Calu3 (cell line): Measurements from ENCODE around the gene LONP1. TPM values are rescaled to one million over a fixed set of nuclear protein-coding genes. Genes with fewer than 3 reads are reported as not detected.
A peak's percentile ranks its signal among the peaks of the same experiment; 100 is the strongest.
"Not testable (repeated sequence)": the region's sequence is repeated elsewhere in the genome, so short reads cannot be mapped to it uniquely, and the experiment has no call there.

Experiments
- BruUV-seq: library from RNA; stranded (reverse); fragments of 400-500 nt; replicated peaks from 2 replicates; lab custom pipeline; 2021; lab: Mats Ljungman, UMichigan
- CTCF ChIA-PET: fragments of 300-600 bp; sonication (Branson Sonifier 250); formaldehyde crosslinking; loops from one replicate; lab custom pipeline; 2022; ENCODE audit warnings: antibody characterized with exemption; lab: Charles Lee
- DNase-seq: peaks from one replicate; pipeline ENCODE4 v3.0.0; 2022
- H3K27ac Mint-ChIP-seq: one replicate; pipeline ENCODE4 v1.8.0; 2022; ENCODE audit warnings: mixed read lengths; ENCODE audit not compliant: unreplicated experiment
- H3K27me3 Mint-ChIP-seq: one replicate; pipeline ENCODE4 v1.8.0; 2022; ENCODE audit warnings: mixed read lengths; ENCODE audit not compliant: unreplicated experiment
- H3K36me3 Mint-ChIP-seq: one replicate; pipeline ENCODE4 v1.8.0; 2022; ENCODE audit warnings: mild to moderate bottlenecking, moderate library complexity, mixed read lengths; ENCODE audit not compliant: insufficient read depth, unreplicated experiment
- H3K4me1 Mint-ChIP-seq: one replicate; pipeline ENCODE4 v1.8.0; 2022; ENCODE audit warnings: mild to moderate bottlenecking, low read depth, mixed read lengths; ENCODE audit not compliant: unreplicated experiment
- H3K4me3 Mint-ChIP-seq: one replicate; pipeline ENCODE4 v1.8.0; 2022; ENCODE audit warnings: mild to moderate bottlenecking, low read depth, moderate library complexity, mixed read lengths; ENCODE audit not compliant: unreplicated experiment
- H3K9me3 Mint-ChIP-seq: one replicate; pipeline ENCODE4 v1.8.0; 2022; ENCODE audit warnings: low read depth, mixed read lengths; ENCODE audit not compliant: unreplicated experiment
- CTCF ChIP-seq: fragments of 200-600 bp; IDR thresholded peaks from one replicate; pipeline ENCODE4 v1.8.0; 2022; ENCODE audit warnings: antibody characterized with exemption; ENCODE audit not compliant: unreplicated experiment
- intact Hi-C: fragments of 100-400 bp; cut with micrococcal nuclease; formaldehyde crosslinking; loops from one replicate; pipeline ENCODE4 v1.10.0; 2022; ENCODE audit not compliant: unreplicated experiment
- total RNA-seq: library from RNA; stranded (reverse); gene quantifications from 2 replicates; pipeline ENCODE4 v1.2.3, GENCODE V29; 2022

Gene LONP1
- total RNA-seq, 1 experiment from 2014 or later, result 92.8 TPM

GRCh38 chr19:5690955-5691821 is 28.8 kb downstream of the LONP1 start:
- intact Hi-C loops, result no loop called here
- Mint-ChIP-seq H3K27ac (peak overlapping the region; percentile 98), H3K4me1 (no peaks in the 10 kb centered on the region), H3K27me3 (no peaks in the 10 kb centered on the region), H3K4me3 (peak overlapping the region; percentile 99), H3K9me3 (no peaks in the 10 kb centered on the region), H3K36me3 (peaks cover 82% of the 10 kb centered on the region)
- CTCF ChIA-PET, result interaction anchor here (0.6 to 1.0 kb wide), 3 partner anchors 29 to 592 kb away, joined by 3 to 4 read pairs (median 3); partner anchors contain the start of genes CATSPERD and LONP1
- no TSS peak for BruUV-seq
- peak; percentile 49 for DNase-seq
- TF ChIP-seq CTCF, result no peak

- Mint-ChIP-seq H3K4me3 (peak within 1 kb of the TSS; percentile 99), H3K4me1 (no peaks in the 10 kb centered on the region), H3K27me3 (no peaks in the 10 kb centered on the region), H3K9me3 (no peaks in the 10 kb centered on the region), H3K27ac (peak within 1 kb of the TSS; percentile 98), H3K36me3 (peaks cover 76% of the 10 kb centered on the region)
- CTCF ChIA-PET, result interaction anchor here (0.6 to 1.6 kb wide), 6 partner anchors 15 to 1024 kb away, joined by 3 to 5 read pairs (median 3); partner anchors contain the start of genes CATSPERD and LONP1
- DNase-seq, result peak; percentile 96
- TF ChIP-seq CTCF, result peak; percentile 79
- TSS peak; percentile 80 for BruUV-seq
- intact Hi-C loops, result no loop called here
Measured at GRCh38 chr19:5690125-5690954, 29.6 kb downstream of the LONP1 start, which contains the start of gene RPL36. Gene RPL36, plus strand, starts transcription at chr19:5690295. Its CDS starts 213 bp downstream, at chr19:5690508.

- BruUV-seq, H3K9me3 Mint-ChIP-seq, H3K4me1 Mint-ChIP-seq, H3K4me3 Mint-ChIP-seq, intact Hi-C loops, H3K27ac Mint-ChIP-seq, DNase-seq, H3K27me3 Mint-ChIP-seq, CTCF ChIA-PET: not testable (repeated sequence)
- peaks cover 60% of the 10 kb centered on the region for H3K36me3 Mint-ChIP-seq
Measured at GRCh38 chr19:5688262-5688881, 31.6 kb downstream of the LONP1 start.

GRCh38 chr19:5687360-5688198 is 32.4 kb downstream of the LONP1 start:
- DNase-seq, result no peak
- Mint-ChIP-seq H3K4me1 (no peaks in the 10 kb centered on the region), H3K27ac (no peak overlapping the region), H3K27me3 (no peaks in the 10 kb centered on the region), H3K4me3 (peak overlapping the region; percentile 63), H3K9me3 (no peaks in the 10 kb centered on the region), H3K36me3 (peaks cover 52% of the 10 kb centered on the region)
- intact Hi-C loops, result no loop called here
- no TSS peak for BruUV-seq
- CTCF ChIA-PET, result interaction anchor here (0.7 kb wide), 1 partner anchor 259 kb away, joined by 11 read pairs; no protein-coding TSS in a partner anchor
- no peak for TF ChIP-seq CTCF
